H1 (cell line): ENCODE results near the gene CAPZA2. TPM values are rescaled to one million over a fixed set of nuclear protein-coding genes. Genes with fewer than 3 reads are reported as not detected.

ENCODE experiments used
- CTCF ChIA-PET: fragments of 300-600 bp; sonication (Branson Sonifier 250); formaldehyde crosslinking; loops from one replicate; lab custom pipeline; 2021; ENCODE audit not compliant: partially characterized antibody; lab: Charles Lee
- POLR2A ChIA-PET: fragments of 300-600 bp; sonication (Branson Sonifier 250); formaldehyde crosslinking; loops from one replicate; lab custom pipeline; 2021; ENCODE audit warnings: inconsistent platforms; ENCODE audit not compliant: partially characterized antibody; lab: Charles Lee
- DNase-seq, 2 experiments: peaks; one replicate each; pipeline versions ENCODE4 v3.0.0 to v3.0.0-alpha.2; 2010 to 2022; ENCODE audit warnings: low spot score in 2 of 2, low read depth in 1 of 2, mixed read lengths in 1 of 2
- FAIRE-seq: peaks from 2 replicates; lab custom pipeline; 2011; peaks lifted over from hg19 to GRCh38; lab: Jason Lieb, UNC
- H2AFZ ChIP-seq: 2 replicates; pipeline ENCODE4 v1.8.1; 2012; ENCODE audit warnings: low read length, inconsistent platforms
- H2AK5ac ChIP-seq: 2 replicates; pipeline ENCODE4 v1.6.1; 2013; ENCODE audit warnings: low read depth, low read length
- H2BK120ac ChIP-seq: replicated peaks from 2 replicates; pipeline ENCODE3; 2013; ENCODE audit warnings: low read depth, low read length, inconsistent platforms
- H2BK12ac ChIP-seq: 2 replicates; pipeline ENCODE4 v1.6.1; 2013; ENCODE audit warnings: low read depth, low read length
- H2BK15ac ChIP-seq: 2 replicates; pipeline ENCODE4 v1.6.1; 2013; ENCODE audit warnings: low read length
- H2BK20ac ChIP-seq: 2 replicates; pipeline ENCODE4 v1.6.1; 2013; ENCODE audit warnings: low read length
- H2BK5ac ChIP-seq: 2 replicates; pipeline ENCODE4 v1.6.1; 2013; ENCODE audit warnings: low read depth, low read length
- H3K14ac ChIP-seq: 2 replicates; pipeline ENCODE4 v1.6.1; 2013; ENCODE audit warnings: inconsistent platforms; ENCODE audit not compliant: insufficient read length
- H3K18ac ChIP-seq: 2 replicates; pipeline ENCODE4 v1.6.1; 2013; ENCODE audit warnings: low read length; ENCODE audit errors: extremely low read depth
- H3K23ac ChIP-seq: 2 replicates; pipeline ENCODE4 v1.6.1; 2013; ENCODE audit warnings: inconsistent platforms; ENCODE audit not compliant: insufficient read length
- H3K23me2 ChIP-seq: 2 replicates; pipeline ENCODE4 v1.6.1; 2013; ENCODE audit warnings: low read depth, low read length
- H3K27ac ChIP-seq: 2 replicates; pipeline ENCODE4 v1.6.1; 2011; ENCODE audit warnings: low read depth, low read length, inconsistent platforms
- H3K27me3 ChIP-seq, 4 experiments: replicated peaks in 1 of 4; 1 replicate in 1 of 4; 2 replicates in 3 of 4; pipeline versions ENCODE4 v1.6.1 to v1.8.1; 2011 to 2013; ENCODE audit warnings: low read length in 3 of 4, mild to moderate bottlenecking in 3 of 4, inconsistent platforms in 2 of 4, mixed read lengths in 2 of 4, moderate library complexity in 1 of 4; ENCODE audit not compliant: control insufficient read depth in 3 of 4, insufficient read depth in 3 of 4; ENCODE audit errors: extremely low read depth in 1 of 4
- H3K36me3 ChIP-seq, 4 experiments: 2 replicates each; pipeline versions ENCODE4 v1.6.1 to v1.8.1; 2011 to 2013; ENCODE audit warnings: mild to moderate bottlenecking in 4 of 4, low read length in 3 of 4, moderate library complexity in 2 of 4, control low read depth in 1 of 4, inconsistent platforms in 1 of 4; ENCODE audit not compliant: insufficient read depth in 4 of 4, control insufficient read depth in 2 of 4
- H3K4ac ChIP-seq: replicated peaks from 2 replicates; pipeline ENCODE3; 2013; ENCODE audit warnings: low read length, low read depth, mixed read lengths, inconsistent platforms; ENCODE audit not compliant: insufficient read length
- H3K4me1 ChIP-seq, 4 experiments: replicated peaks in 1 of 4; 1 replicate in 1 of 4; 2 replicates in 3 of 4; pipeline versions ENCODE4 v1.6.1 to v1.8.1; 2011 to 2013; ENCODE audit warnings: low read length in 3 of 4, inconsistent platforms in 2 of 4, mixed read lengths in 1 of 4; ENCODE audit not compliant: insufficient read depth in 4 of 4, control insufficient read depth in 3 of 4
- H3K4me2 ChIP-seq, 2 experiments: 2 replicates each; pipeline versions ENCODE4 v1.6.1 to v1.8.1; 2011 to 2013; ENCODE audit warnings: low read depth in 2 of 2, low read length in 2 of 2, control low read depth in 1 of 2, inconsistent platforms in 1 of 2, mild to moderate bottlenecking in 1 of 2; ENCODE audit not compliant: insufficient read depth in 1 of 2
- H3K4me3 ChIP-seq, 4 experiments: fragments of 200-600, 300-600 bp in 1 of 4; sonication (generic), shearing (Covaris generic), sonication (Bioruptor Twin) in 1 of 4; 2 replicates each; pipeline versions ENCODE4 v1.5.1 to v1.8.1; 2011 to 2016; ENCODE audit warnings: low read length in 4 of 4, low read depth in 3 of 4, control low read depth in 2 of 4, inconsistent platforms in 2 of 4, mild to moderate bottlenecking in 2 of 4, mixed read lengths in 1 of 4, moderate library complexity in 1 of 4; ENCODE audit not compliant: insufficient read depth in 2 of 4; ENCODE audit errors: extremely low read depth in 1 of 4
- H3K56ac ChIP-seq: replicated peaks from 2 replicates; pipeline ENCODE3; 2013; ENCODE audit warnings: low read depth, mild to moderate bottlenecking, mixed read lengths, low read length, inconsistent platforms; ENCODE audit not compliant: insufficient read length
- H3K79me1 ChIP-seq: 2 replicates; pipeline ENCODE4 v1.6.1; 2013; ENCODE audit warnings: low read depth, low read length, control low read depth
- H3K79me2 ChIP-seq, 2 experiments: 2 replicates each; pipeline versions ENCODE4 v1.6.1 to v1.8.1; 2012 to 2013; ENCODE audit warnings: low read length in 2 of 2, mild to moderate bottlenecking in 2 of 2, inconsistent platforms in 1 of 2; ENCODE audit not compliant: insufficient read depth in 2 of 2, control insufficient read depth in 1 of 2
- H3K9ac ChIP-seq, 4 experiments: replicated peaks in 1 of 4; 1 replicate in 1 of 4; 2 replicates in 3 of 4; pipeline versions ENCODE4 v1.6.1 to v1.8.1; 2011 to 2013; ENCODE audit warnings: low read depth in 3 of 4, low read length in 3 of 4, control low read depth in 2 of 4, mild to moderate bottlenecking in 2 of 4, moderate library complexity in 2 of 4, inconsistent platforms in 1 of 4; ENCODE audit errors: extremely low read depth in 1 of 4
- H3K9me3 ChIP-seq, 2 experiments: 2 replicates each; pipeline versions ENCODE4 v1.6.1 to v1.8.1; 2012 to 2013; ENCODE audit warnings: mild to moderate bottlenecking in 2 of 2, moderate library complexity in 2 of 2, control low read depth in 1 of 2, inconsistent platforms in 1 of 2, low read depth in 1 of 2, low read length in 1 of 2, mixed read lengths in 1 of 2; ENCODE audit not compliant: insufficient read depth in 2 of 2
- H4K20me1 ChIP-seq, 2 experiments: replicated peaks in 1 of 2; 2 replicates each; pipeline versions ENCODE3 to v1.8.1; 2011 to 2013; ENCODE audit warnings: inconsistent platforms in 2 of 2, low read length in 2 of 2, mild to moderate bottlenecking in 1 of 2; ENCODE audit not compliant: insufficient read depth in 2 of 2, control insufficient read depth in 1 of 2
- H4K5ac ChIP-seq: 2 replicates; pipeline ENCODE4 v1.6.1; 2013; ENCODE audit warnings: low read length, low read depth, mixed read lengths, inconsistent platforms; ENCODE audit not compliant: insufficient read length
- H4K8ac ChIP-seq: 2 replicates; pipeline ENCODE4 v1.8.0; 2013; ENCODE audit warnings: mild to moderate bottlenecking, moderate library complexity, low read length, inconsistent platforms; ENCODE audit not compliant: insufficient read depth; ENCODE audit errors: extremely low read depth
- H4K91ac ChIP-seq: replicated peaks from 2 replicates; pipeline ENCODE3; 2013; ENCODE audit warnings: low read length, mixed read lengths, inconsistent platforms; ENCODE audit not compliant: insufficient read length
- BACH1 ChIP-seq: IDR thresholded peaks from 2 replicates; pipeline ENCODE4 v1.6.1; 2012; ENCODE audit warnings: low read length, improper control_type of control experiment
- CEBPB ChIP-seq: IDR thresholded peaks from 2 replicates; pipeline ENCODE4 v1.6.1; 2012; ENCODE audit warnings: low read depth, low read length
- EGR1 ChIP-seq: IDR thresholded peaks from 2 replicates; pipeline ENCODE4 v1.6.1; 2011; ENCODE audit warnings: low read depth, low read length, borderline replicate concordance
- KDM1A ChIP-seq: fragments of 200-600, 300-600 bp; sonication (generic); IDR thresholded peaks from 2 replicates; pipeline ENCODE4 v1.7.1; 2016; ENCODE audit warnings: mild to moderate bottlenecking, low read length, borderline replicate concordance
- SP1 ChIP-seq: IDR thresholded peaks from 2 replicates; pipeline ENCODE4 v1.6.1; 2011; ENCODE audit warnings: low read depth, low read length
- SRF ChIP-seq: IDR thresholded peaks from 2 replicates; pipeline ENCODE4 v1.6.1; 2011; ENCODE audit warnings: mild to moderate bottlenecking, low read depth, low read length, moderate library complexity
- TAF1 ChIP-seq: IDR thresholded peaks from 2 replicates; pipeline ENCODE4 v1.6.1; 2011; ENCODE audit warnings: mild to moderate bottlenecking, low read depth, low read length
- TAF7 ChIP-seq: optimal IDR thresholded peaks from 2 replicates; pipeline ENCODE3; 2011; ENCODE audit warnings: low read depth, mild to moderate bottlenecking, inconsistent platforms, low read length, moderate library complexity, borderline replicate concordance
- WGBS, 2 experiments: shearing (Covaris generic) in 1 of 2; methylation state at CpG; one replicate each; pipeline versions ENCODE4 v1.1.6 to v1.1.7; 2013 to 2015; ENCODE audit warnings: low lambda C conversion rate in 2 of 2, mixed read lengths in 2 of 2, inconsistent platforms in 1 of 2, low coverage in 1 of 2, missing lambda C conversion rate in 1 of 2; ENCODE audit not compliant: insufficient replicate concordance in 2 of 2, insufficient coverage in 1 of 2, insufficient read length in 1 of 2; ENCODE audit errors: extremely low coverage in 1 of 2, missing lambda C conversion rate in 1 of 2; 5-methylcytosine and 5-hydroxymethylcytosine counted together
- polyA plus RNA-seq, 7 experiments: library from polyadenylated mRNA; depleted of rRNA in 3 of 7; stranded (reverse) in 5 of 7; unstranded in 2 of 7; fragments of >200 nt in 5 of 7; fragments of 200-250 nt in 2 of 7; gene quantifications; 1 replicate in 5 of 7; 2 replicates in 1 of 7; 4 replicates in 1 of 7; pipeline versions ENCODE4 v1.2.1 to v1.2.3, GENCODE V29; 2011 to 2013; ENCODE audit warnings: missing spikeins in 2 of 7, mixed read lengths in 2 of 7
- total RNA-seq: library from RNA; stranded (reverse); fragmentation: NEBNext Ultra II Directional; extraction: Animal tissue kit (Norgen Biotek cat#: 25700); gene quantifications from 2 replicates; pipeline ENCODE4 v1.2.1, GENCODE V29; 2021

CAPZA2 gene
- total and polyA plus RNA-seq, 2 of the 8 experiments (the other 6 are each of a cell fraction or from before 2014, with no cell fraction given) = 33.2 to 145 TPM

GRCh38 chr7:116956477-116956804, 94.1 kb downstream of the CAPZA2 start:
- no peak overlapping the region for H2BK5ac ChIP-seq
- H2AK5ac ChIP-seq = no peak overlapping the region
- no peaks in the 10 kb centered on the region for H3K9me3 ChIP-seq
- H3K14ac ChIP-seq = no peak overlapping the region
- H4K8ac ChIP-seq = no peak overlapping the region
- CTCF ChIA-PET = interaction anchor here (0.6 to 2.0 kb wide), 14 partner anchors 11 to 171 kb away, joined by 3 to 8 read pairs (median 3); no protein-coding TSS in a partner anchor
- no peaks in the 10 kb centered on the region for H3K27me3 ChIP-seq
- FAIRE-seq (no peak), DNase-seq (no peak)
- no peak overlapping the region for H2BK15ac ChIP-seq
- no peak overlapping the region for H3K4me2 ChIP-seq
- no peak overlapping the region for H3K27ac ChIP-seq
- WGBS, 2 experiments = 74% methylated on average over 2 of the region's 2 CpGs; no CpG with 5 or more reads in 1 of the 2 experiments
- H2AFZ ChIP-seq = no peak overlapping the region
- no peak overlapping the region for H3K23ac ChIP-seq
- H3K18ac ChIP-seq = no peak overlapping the region
- no peak overlapping the region for H2BK20ac ChIP-seq
- no peak overlapping the region for H4K91ac ChIP-seq
- H4K5ac ChIP-seq = no peak overlapping the region
- no peak overlapping the region for H2BK120ac ChIP-seq
- no peak overlapping the region for H3K4me3 ChIP-seq
- no peak overlapping the region for H3K9ac ChIP-seq
- no peak overlapping the region for H3K56ac ChIP-seq
- no peak overlapping the region for H3K4ac ChIP-seq
- POLR2A ChIA-PET = interaction anchor here (1.2 to 1.7 kb wide), 3 partner anchors 14 to 54 kb away, joined by 3 to 4 read pairs (median 4); no protein-coding TSS in a partner anchor
- H3K4me1 ChIP-seq = peaks cover 0 to 12% (median 6%) of the 10 kb centered on the region in 4 experiments; a peak in 3 of 7 replicates
- H3K23me2 ChIP-seq = peaks cover 3% of the 10 kb centered on the region
- H3K79me2 ChIP-seq = peaks cover 0 to 51% of the 10 kb centered on the region in 2 experiments; a peak in 2 of 4 replicates
- H4K20me1 ChIP-seq = no peaks in the 10 kb centered on the region
- H2BK12ac ChIP-seq = no peak overlapping the region
- TF ChIP-seq EGR1 (no peak), SRF (no peak), BACH1 (no peak), CEBPB (no peak), TAF1 (no peak), KDM1A (no peak), TAF7 (no peak), SP1 (no peak)
- H3K79me1 ChIP-seq = peaks cover 2% of the 10 kb centered on the region; the same call in 1 of the 2 replicates
- H3K36me3 ChIP-seq = no peaks in the 10 kb centered on the region
